NCI-H1092 (cell line): ENCODE measurements around the gene HOXA13.
A peak's percentile ranks its signal among the peaks of the same experiment; 100 is the strongest.

Source experiments
- DNase-seq: peaks from one replicate; lab custom pipeline; 2025; lab: John Stamatoyannopoulos, UW

Gene HOXA13

DNA sequence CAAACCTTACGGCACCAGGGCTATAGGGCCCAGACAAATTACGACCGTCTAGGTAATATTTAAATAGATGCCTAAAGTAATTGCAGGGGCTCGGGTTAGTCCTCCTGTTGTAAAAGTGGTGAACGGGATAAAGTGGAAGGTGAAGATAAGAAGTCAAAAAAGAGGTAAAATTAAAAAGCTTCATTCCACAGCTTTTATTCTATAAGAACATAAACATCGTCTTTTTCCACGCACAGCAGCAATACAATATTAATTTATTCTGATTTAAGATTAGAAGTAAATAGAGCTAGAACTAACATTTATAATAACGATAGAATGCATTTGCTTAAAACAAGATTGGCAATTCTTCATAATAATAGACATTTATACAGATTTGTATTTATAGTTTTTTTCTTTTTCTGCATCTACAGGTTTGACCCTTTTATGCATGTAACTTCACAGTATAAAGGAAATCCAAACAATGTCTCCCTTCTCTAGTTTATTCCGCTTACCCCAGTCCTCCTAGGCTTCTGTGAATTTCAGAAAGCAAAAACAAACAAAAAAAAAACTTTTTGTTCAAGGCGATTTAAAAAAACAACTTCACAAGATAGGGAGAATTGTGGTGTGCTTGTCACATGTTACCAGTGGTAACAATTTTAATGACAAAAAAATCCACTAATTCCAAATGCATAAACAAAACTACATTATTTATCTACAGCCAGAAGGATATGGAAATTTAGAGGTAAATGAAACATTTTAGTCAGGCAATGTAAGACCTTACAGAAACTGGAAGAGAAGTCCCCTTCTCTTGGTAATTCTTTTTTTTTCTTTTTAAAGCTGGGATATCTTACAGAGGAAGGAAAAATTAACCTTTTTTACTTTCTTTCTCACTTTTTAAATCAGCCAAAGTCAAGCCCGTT lies 29.2 kb downstream of the HOXA13 start:
- DNase-seq = no peak

- peak; percentile 82 for DNase-seq
Measured at GRCh38 chr7:27169658-27170425, 30.0 kb downstream of the HOXA13 start.

DNA sequence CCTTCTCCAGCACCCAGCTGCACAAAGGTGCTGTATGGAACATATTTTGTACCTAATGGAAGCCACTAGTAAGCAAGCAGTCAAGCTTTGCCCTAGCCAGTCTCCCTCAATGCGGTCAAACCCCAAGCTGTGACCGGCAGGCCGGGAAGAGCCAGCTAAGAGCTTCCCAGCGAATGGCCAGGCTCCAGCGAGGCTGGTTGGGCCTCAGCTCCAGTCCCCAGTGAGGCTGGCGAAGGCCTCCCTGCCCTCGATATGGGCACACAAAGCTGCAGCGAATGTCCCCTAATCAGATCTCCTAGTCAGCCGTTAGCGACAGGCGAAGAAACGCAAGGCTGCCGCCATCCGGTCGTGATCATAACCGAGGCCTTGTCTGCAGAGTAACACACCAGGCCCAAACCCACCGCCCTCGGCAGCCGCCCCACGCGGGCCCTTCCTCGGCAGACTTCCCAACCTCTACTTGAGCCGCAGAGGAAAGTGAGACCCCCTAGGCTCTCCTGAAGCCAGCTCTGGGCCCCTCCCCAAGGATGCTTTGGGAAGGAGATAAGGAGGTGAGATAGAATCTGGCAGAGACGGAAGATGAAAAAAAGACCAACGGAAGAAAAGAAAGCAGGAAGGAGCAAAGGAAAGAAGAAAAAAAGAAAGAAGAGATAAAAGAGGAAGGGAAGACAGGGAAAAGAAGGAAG lies 31.5 kb downstream of the HOXA13 start:
- DNase-seq = peak; percentile 73

DNA sequence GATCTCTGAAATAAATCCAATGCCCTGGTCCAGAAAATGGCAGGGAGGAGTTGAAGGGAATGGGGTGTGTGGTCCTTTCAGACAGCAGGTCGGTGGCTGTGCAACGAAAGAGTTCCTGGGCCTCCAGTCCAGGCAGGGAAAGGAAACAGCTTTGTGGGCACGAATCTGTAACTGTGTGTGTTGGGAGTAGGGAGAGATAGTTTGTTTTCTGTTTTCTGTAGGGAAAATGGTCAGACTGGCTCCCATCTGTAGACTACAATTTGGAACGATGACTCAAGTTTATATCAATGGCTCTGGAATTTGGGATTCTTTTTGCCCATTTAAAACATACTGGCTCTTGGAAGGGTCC lies 32.0 kb downstream of the HOXA13 start:
- DNase-seq = no peak

- DNase-seq = no peak
Measured at GRCh38 chr7:27166531-27167505, 33.1 kb downstream of the HOXA13 start.

GRCh38 chr7:27165996-27166530 lies 33.8 kb downstream of the HOXA13 start:
- DNase-seq = peak; percentile 48

GRCh38 chr7:27165089-27165995 lies 34.5 kb downstream of the HOXA13 start, which contains the start of gene HOXA9:
Gene HOXA9, minus strand, starts transcription at chr7:27165537. Its CDS starts 80 bp downstream, at chr7:27165457.
- DNase-seq = peak; percentile 61

DNA sequence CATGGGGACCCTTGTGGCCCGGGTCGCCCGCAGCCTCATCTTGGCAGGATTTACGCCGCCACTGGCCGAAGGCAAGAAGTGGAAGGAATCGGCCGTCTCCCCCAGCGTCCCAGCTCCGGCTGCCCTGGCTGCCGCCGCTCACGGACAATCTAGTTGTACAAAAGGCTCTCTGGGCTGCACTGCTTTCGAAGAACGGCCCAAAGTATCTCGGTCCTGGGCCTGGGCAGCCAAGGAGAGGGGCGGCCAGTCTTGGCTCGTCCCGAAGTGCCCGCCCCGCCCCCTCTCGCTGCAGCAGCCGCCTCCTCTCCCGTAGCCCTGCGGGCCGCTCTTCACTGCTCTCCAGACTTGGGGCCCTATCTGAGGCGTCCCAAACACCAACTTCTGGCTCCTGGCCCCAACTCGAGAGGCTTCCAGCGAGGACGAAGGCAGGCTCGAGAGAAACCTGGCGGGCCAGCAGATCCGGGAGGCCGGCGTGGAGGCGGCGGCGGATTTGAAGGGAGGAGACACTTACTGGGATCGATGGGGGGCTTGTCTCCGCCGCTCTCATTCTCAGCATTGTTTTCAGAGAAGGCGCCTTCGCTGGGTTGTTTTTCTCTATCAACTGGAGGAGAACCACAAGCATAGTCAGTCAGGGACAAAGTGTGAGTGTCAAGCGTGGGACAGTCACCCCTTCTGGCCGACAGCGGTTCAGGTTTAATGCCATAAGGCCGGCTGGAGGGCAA lies 35.4 kb downstream of the HOXA13 start:
- DNase-seq = no peak

DNA sequence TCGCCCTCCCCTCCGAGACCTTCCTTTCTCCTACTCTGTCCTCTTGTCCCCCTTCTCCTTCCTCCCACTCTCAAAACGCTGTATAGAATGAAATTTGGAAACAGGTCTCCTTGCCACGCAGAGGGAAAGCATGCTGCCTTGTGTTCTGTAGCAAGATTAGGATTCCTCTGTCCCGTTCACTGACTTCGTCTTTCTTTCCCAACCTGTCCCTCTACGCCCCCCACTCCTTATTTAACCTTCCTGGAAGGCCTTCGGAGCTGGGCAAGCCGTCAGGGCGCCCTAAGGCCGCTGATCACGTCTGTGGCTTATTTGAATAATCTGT lies 35.9 kb downstream of the HOXA13 start:
- no peak for DNase-seq

GRCh38 chr7:27163288-27164044 lies 36.4 kb downstream of the HOXA13 start:
- DNase-seq = no peak

GRCh38 chr7:27162561-27163287 lies 37.2 kb downstream of the HOXA13 start:
- no peak for DNase-seq

- no peak for DNase-seq
Measured at GRCh38 chr7:27161721-27162560, 38.0 kb downstream of the HOXA13 start.

- no peak for DNase-seq
Measured at GRCh38 chr7:27161214-27161720, 38.6 kb downstream of the HOXA13 start.

DNA sequence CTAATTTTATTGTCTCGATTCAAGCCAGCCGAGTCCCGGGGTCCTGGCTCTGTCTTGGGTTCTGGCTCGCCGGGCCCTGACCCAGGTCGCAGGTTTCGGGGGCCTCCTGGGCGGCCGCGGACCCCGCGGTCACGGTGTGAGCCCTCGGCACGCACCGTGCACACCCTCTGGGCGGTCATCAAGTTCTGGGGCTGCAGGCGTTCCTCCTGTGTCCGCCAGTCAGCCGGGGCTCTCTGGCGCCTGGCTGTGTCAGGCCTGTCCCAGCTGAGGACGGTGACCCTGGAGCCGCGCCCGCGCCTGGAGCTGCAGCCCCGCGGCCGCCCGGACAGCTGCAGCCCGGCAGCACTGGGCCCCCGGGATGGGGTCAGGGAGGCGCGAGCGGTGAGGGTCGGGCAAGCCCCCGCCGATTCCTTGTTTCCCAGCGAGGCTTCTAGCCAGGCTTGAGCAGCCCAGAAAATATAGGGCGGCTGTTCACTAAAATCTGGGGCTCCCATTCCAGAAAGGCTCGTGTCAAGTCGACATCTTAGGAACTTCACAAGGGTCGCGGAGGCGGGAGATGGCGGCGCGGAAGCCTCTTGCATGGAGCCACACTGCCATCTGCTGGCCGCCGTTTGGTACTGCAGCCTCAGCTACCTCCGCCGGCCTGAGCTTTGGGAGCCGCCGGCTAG lies 39.2 kb downstream of the HOXA13 start:
- peak; percentile 82 for DNase-seq

DNA sequence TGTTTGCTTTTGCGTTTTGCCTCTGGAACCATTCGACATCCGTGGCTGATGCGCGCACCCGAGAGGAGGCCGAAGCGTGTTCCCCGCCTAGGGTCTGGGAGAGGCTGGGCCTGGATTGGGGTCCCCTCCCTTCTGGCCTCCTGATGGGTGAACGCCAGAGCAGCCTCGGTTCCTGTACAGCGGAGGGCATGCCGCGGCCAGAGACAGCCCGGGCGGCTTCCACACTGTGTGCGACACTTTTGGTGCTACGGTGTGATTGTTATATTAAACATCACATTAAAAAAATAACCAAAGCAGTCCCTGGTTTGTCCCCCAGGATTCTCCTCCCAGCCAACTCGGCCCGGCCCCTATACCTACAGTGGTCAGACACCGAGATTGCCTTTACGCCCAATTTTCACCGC lies 39.7 kb downstream of the HOXA13 start:
- DNase-seq = peak; percentile 59
